SIG-M5 treated with dmso at 0.1 percent for 504 hours (cell line): Measurements from ENCODE around the gene GOLIM4.
A peak's percentile ranks its signal among the peaks of the same experiment; 100 is the strongest.
"Not testable (repeated sequence)": the region's sequence is repeated elsewhere in the genome, so short reads cannot be mapped to it uniquely, and the experiment has no call there.

Source experiments
- DNase-seq: peaks from one replicate; lab custom pipeline; 2025; ENCODE audit not compliant: unreplicated experiment; lab: John Stamatoyannopoulos, UW

GOLIM4 gene, protein sequence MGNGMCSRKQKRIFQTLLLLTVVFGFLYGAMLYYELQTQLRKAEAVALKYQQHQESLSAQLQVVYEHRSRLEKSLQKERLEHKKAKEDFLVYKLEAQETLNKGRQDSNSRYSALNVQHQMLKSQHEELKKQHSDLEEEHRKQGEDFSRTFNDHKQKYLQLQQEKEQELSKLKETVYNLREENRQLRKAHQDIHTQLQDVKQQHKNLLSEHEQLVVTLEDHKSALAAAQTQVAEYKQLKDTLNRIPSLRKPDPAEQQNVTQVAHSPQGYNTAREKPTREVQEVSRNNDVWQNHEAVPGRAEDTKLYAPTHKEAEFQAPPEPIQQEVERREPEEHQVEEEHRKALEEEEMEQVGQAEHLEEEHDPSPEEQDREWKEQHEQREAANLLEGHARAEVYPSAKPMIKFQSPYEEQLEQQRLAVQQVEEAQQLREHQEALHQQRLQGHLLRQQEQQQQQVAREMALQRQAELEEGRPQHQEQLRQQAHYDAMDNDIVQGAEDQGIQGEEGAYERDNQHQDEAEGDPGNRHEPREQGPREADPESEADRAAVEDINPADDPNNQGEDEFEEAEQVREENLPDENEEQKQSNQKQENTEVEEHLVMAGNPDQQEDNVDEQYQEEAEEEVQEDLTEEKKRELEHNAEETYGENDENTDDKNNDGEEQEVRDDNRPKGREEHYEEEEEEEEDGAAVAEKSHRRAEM

DNA sequence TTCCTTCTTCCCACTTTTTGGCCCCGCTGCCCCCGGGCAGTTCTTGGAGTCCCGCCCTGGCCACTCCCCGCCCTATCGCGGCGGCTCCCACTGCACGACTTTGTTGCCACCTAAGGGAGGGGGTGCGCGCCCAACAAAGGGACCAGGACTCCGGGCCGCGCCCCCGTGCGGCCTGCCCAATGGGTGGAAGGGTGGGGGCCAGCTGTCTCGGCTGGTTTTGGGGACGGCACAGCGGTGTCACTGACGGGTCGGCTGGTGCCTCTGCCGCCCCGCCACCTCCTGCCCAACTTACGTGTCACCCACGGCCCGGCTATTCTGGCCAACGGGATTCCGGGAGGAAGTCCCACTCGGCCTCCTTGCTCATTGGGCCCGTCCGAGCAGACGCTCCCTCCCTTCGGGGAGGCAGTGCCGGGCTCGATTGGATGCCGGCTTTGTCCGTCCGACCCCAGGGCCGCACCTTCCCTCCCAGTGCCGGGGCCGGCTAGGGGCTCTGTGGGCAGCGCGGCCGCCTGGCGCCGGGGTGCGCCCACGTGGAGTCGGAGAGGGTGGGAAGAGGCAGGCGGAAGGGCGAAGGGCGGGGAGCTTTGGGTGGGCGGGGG, at the start of gene GOLIM4:
TSS of gene GOLIM4 (minus strand) at position 314 of the 599 bp plus-strand sequence. CDS start 639 bp downstream, outside the sequence.
- peak; percentile 96 for DNase-seq

DNA sequence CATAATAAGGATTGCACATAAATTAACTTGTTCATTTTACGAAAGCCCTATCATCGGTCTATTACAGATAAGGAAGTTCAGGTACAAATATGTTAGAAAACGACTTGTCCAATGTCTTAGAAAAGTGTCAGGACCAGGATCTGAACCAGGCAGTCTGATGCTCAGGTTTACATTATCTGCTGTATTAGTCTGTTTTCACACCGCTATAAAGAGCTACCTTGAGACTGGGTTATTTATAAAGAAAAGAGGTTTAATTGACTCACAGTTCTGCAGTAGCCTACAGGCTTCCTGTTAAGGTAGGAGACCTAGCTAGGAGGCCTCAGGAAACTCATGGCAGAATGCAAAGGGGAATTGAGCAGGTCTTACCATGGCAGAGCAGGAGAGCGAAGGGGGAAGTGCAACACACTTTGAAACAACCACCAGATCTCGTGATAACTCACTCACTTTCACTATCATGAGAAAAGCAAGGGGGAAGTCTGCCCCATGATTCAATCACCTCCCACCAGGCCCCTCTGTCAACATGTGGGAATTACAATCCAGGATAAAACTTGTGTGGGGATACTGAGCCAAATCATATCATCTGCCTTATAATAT, 45.8 kb upstream of the GOLIM4 start:
- DNase-seq: no peak

DNA sequence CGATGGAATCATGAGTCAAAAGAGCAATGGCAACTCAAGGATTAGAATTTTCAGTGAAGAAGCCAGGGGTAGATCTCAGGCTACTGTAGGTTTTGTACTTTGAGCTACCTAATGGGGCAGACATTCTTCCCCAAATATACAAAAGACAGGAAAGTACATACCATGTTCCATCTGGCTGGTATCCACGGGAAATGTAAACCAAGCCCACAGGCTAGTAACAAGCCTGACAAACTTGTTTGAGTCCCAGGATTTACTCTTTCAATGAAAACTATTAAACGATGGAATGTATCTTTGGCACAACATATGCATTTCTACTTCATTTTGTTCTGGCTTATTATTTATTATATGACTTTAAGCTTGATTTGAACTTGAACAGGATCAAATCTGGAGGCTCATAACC, 44.2 kb upstream of the GOLIM4 start:
- peak; percentile 10 for DNase-seq

DNA sequence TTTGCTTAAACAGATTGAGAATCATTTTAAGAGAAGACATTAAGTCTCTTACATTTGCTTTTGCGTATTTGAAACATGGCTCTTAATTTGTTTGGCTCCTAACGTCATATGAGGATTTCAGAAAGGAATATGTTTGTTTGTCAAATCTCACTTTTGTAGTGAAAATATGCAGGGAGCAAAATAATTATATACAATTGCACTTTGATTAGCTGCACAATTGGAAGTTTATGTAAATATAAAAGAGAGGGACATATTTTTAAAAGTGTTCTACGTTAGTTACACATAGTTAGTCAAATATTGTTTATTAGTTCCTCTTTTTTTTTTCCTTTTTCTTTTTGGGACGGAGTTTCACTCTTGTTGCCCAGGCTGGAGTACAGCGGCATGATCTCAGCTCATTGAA, 42.7 kb upstream of the GOLIM4 start:
- no peak for DNase-seq

DNA sequence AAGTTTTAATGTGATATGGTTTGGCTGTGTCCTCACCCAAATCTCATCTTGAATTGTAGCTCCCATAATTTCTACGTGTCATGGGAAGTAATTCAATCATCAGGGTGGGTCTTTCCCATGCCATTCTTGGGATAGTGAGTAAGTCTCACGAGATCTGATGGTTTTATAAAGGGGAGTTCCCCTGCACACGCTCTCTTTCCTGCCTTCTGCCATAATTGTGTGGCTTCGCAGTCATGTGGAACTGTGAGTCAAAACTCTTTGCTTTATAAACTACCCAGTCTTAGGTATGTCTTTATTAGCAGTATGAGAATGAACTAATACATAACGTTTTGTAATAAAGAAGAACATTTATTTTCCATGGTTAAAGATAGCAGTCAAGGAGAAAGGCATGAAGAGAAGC, 39.2 kb upstream of the GOLIM4 start:
- DNase-seq: no peak

DNA sequence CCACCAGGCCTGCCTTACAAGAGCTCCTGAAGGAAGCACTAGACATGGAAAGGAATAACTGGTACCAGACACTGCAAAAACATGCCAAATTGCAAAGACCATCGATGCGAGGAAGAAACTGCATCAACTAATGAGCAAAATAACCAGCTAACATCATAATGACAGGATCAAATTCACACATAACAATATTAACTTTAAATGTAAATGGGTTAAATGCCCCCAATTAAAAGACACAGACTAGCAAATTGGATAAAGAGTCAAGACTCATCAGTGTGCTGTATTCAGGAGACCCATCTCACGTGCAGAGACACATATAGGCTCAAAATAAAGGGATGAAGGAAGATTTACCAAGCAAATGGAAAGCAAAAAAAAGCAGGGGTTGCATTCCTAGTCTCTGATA, 34.5 kb upstream of the GOLIM4 start:
- DNase-seq: not testable (repeated sequence)

DNA sequence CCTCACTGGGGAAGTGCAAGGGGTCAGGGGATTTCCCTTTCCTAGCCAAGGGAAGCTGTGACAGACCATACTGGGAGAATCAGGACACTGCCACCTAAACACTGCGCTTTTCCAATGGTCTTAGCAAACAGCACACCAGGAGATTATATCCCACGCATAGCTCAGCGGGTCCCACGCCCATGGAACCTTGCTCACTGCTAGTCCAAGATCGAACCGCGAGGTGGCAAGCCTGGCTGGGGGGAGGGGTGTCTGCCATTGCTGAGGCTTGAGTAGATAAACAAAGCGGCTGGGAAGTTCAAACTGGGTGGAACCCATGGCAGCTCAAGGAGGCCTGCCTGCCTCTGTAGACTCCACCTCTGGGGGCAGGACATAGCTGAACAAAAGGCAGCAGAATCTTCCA, 32.7 kb upstream of the GOLIM4 start:
- not testable (repeated sequence) for DNase-seq

DNA sequence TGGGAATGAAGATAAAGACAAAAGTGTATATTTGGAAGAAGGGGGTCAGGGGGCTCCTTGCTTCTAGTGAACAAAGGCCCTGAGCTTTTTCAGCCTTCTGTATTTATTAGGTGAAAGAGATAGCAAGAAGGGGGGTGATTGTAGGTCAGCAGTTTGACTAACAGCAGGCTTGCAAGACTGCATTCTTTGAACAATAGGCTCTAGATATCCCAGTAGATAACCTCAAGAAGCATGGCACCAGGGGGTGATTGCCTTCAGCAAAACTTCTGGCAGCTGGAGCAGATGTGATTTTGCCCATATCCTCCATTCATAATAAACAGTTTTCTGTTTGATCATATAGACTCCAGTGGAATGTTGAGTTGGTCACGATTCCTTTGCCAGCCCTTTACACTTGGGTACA, 31.7 kb upstream of the GOLIM4 start:
- DNase-seq: no peak

DNA sequence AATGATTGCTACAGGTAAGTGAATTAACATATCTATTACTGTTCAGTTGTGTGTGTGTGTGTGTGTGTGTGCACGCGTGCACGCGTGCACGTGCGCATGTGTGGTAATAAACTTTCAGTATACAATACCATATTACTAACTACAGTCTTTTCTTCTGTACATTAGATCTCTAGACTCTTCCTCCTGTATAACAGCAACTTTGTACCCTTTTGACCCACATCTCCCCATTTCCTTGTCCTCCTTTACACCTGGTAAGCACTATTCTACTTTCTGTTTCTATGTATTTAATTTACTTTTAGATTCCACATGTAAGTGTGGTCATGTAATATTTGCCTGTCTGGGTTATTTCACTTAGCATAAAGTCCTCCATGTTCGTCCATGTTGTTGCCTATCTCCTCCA, 29.1 kb upstream of the GOLIM4 start:
- DNase-seq: no peak

DNA sequence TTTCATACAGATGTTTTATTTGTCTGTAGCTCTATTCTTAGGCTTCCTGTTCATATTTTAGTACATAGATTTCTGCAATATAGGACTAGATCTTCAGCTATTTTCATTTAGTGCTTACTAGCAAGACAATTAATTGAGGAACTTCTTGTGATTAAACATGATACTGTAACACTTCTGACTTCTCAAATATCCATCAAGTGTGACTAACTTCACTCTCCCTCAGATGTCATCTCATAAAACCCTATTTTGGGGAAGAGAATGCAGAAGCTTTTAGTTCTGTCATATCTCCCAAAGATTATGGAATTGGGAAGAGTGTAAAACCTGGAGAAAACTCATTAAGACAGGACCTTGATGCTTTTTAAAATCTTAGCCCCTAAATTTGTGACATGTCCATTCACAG, 28.6 kb upstream of the GOLIM4 start:
- no peak for DNase-seq

DNA sequence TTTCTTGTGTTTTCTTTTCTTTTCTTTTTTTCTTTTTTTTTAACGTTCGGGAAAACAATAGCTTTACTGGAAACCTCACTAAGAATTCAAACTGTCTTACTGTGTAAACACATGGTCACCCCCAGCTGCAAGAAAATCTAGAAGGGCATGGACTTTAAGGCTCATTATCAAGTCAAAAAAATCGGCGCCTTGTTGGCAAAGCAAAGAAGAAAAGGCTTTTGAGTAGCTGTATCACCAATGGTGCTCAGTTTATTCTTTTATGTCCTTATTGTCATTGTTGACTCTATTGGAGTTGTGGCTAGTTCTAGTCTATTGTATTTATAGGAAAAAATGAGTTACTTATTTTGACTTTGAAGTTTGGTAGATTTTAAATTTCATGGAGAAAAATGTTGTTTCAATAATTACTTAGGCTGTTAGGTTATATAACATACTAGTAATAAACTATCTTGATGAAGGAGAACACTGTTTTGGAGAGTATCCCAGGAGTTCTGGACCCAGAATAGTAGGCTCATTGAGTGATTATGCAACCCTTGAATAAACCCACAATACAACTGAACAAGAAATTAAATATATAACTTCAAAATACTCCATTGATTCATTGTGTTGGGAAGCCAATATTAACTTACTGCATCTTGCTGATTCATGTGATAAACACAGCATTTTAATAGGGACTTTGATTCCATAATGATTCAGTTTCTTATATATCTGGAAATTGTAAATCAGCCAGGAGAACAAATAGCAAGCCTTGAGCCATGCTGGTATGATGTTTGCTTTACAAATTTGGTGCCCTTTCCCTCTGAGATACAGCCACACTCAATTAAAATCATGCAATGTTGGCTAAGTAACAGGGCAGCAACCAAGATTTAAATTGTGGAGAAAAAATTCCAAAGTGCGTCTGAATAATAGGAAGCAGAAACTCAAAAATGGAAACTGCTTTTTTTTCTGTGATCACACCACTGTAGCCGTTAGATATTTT, 27.8 kb upstream of the GOLIM4 start:
- no peak for DNase-seq

DNA sequence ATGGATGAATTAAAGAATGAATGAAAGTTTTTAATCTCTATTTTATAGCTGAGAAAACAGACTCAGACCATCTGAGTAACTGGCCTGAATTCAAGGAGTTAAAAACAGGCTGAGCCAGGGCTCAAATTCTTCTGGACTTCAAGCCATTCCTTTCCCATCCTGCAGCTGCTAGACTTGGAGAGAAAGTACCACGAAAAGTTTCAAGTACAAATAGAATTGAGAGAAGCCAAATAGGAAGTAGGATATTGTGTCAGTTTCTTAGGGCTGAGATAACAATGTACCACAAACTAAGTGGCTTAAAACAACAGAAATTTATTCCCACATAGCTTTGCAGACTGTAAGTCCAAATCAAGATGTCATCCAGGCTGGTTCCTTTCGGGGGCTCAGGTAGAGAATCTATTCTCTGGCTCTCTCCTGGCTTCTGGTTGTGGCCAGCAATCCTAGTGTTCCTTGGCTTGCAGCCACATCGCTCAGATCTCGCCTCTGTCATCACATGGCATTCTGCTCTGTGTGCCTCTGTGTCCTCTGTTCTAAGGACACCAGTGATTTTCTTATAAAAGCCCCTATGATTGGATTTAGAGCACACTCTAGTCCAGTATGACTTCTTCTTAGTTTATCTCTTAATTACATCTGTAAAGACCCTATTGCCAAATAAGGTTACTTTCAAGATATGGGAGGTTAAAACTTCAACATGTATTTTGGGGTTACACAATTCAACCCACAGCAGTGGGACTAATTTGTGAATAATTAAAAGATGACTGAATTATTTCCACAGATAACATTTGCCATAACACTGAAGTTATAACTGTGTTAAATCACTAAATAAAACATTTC, 25.7 kb upstream of the GOLIM4 start:
- no peak for DNase-seq

DNA sequence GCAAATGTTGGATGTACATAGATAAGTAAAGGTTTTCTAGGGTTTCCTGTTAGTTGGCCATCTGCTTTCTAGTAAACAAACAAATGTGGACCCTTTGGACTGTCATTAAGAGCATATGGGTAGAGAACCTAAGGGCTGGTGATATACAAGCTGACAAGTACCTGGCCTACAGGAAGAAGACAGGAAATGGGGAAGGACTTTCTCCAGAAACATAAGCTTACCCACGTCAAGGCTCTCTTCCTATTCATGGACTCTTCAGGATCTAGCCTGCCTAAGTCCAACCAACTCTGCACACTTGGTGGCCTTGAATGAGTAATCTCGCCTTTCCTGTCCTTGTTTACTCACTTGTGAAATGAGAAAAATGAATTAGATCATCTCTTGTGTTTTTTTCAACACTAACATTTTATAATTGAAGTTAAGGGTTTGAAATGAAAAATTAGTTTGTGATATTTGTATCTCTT, 22.2 kb upstream of the GOLIM4 start:
- no peak for DNase-seq

DNA sequence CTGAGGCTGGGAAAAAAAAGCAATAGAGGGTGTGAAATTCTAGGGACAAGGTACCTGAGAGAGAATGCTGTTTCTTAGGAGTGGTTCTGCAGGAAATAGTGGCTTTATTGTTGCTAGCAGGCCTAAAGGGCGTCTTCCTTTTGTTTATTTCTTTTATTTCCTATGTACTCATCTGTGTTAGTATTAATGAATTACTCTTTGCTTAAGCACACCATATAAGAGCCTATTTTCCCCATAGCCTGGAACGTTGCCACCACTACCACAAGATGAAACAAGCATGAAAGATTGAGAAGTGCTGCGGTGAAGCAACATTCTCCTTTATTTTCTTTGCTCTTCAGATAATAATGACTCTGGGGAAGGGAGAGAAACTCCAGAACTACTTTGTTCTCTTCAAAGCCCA, 21.3 kb upstream of the GOLIM4 start:
- DNase-seq: no peak

DNA sequence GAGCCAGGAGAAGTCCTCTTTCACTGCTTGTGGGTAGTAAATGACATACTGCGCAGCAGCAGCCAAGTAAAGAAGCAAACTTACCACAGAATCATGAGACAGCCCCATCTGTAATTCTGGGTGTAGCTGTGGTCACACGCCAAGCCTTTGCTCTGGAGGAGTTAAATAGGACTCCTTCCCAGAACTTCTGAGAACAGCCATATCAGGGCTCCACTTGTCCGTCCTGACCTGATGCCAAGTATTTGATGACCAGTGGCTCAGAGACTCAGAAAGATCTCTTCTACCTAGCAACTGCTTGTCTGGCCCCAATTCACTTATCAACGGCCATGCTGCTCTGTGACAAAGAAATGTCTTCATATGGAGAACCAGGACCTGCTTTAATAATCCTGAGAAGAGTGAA, 20.6 kb upstream of the GOLIM4 start:
- no peak for DNase-seq

DNA sequence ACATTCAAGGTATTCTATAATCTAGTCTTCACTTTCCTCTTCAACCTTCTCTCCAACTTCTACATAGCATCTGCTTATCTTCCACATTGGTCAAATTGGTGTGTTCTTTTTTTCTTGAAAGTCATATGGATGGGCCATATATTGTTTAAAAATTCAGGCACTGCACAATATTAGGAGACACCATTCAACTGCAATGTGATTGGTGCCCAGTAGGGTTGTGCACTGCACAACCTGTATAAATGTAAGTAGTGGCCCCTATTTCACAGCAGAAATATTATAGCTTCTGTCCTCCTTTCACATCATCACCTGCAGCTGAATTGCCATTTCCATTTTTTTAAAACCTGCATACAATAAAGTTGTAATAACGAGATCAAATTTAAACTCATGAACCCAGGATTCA, 18.1 kb upstream of the GOLIM4 start:
- no peak for DNase-seq

DNA sequence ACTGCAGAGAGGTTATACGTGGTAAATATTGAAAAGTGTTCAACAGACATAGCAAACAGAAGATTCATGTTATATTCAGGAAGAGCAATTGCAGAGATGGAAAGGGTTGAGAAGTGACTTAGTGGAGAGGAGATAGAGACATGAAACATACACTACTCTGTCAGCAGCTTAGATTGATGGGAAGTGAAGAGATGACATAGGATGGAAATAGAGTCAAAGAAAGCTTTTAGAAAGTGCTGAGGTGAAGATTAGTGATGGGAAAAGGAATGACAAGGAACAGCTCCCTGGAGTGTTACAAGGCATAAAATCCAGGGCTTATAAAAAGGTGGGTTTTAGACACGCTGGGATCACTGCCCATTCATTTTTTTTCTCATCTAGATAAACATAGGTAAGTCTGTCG, 17.2 kb upstream of the GOLIM4 start:
- DNase-seq: no peak

DNA sequence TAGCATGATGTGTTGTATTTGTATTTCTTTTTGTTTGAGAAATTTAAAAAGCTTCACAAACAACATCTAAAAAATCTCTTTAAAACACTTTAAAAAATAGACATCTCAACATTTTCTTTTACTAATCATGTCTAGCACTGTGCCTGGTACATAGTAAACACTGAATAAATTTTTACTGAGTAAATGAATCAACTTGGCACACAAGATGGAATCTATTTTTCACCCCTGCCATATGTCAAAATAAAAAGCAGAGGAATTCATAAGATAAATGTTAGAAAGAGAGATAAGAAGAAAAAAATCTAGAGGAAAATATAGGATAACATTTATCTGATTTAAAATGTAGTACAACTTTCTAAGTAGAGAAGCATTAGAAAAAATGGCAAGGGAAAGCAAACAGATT, 8.6 kb upstream of the GOLIM4 start:
- no peak for DNase-seq

DNA sequence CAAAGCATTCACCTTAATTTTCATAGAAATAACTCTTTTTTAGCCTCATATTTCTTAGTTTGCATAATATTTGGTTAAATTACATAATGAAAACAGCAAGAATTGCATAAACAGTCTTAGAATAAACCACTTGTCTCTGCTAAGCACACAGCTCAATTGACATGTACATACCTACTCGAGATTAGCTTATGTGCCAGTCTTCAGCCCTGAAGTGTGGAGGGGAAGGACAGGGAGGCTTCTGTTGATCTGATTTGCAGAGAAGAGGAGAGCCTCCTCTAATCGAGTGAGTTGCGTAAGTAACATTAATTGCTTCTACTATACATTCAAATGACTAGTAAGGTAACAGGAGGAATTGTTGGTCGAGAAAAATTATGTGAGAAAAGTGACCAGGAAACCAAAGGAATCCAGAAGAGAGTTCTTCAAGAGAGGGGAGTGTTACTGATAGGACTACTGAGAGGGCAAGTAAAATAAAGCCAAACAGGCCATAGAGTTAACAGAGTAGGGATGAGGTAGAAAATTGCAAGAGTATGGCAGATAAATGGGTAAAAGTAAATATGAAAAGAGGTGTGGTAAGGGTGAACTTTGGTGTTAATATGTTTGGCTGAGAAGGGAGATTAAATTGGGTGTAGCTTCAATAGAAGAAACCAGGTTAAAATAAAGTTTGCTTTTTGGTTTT, 7.1 kb upstream of the GOLIM4 start:
- no peak for DNase-seq
